Coronary artery (tissue), 2 donors: ENCODE data around the gene ADORA2B.

Source experiments
- DNase-seq: peaks from one replicate; pipeline ENCODE4 v3.0.0-alpha.2; 2017; ENCODE audit warnings: low spot score
- H3K27ac ChIP-seq, 2 donors: fragments of 200-600 bp; sonication (generic); one replicate each; pipeline ENCODE4 v1.5.1; 2016 to 2019
- H3K4me3 ChIP-seq: fragments of 200-600 bp; sonication (generic); 2 replicates; pipeline ENCODE4 v1.5.1; 2016; ENCODE audit warnings: mild to moderate bottlenecking, moderate library complexity
- CTCF ChIP-seq: fragments of 200-600 bp; sonication (generic); IDR thresholded peaks from one replicate; pipeline ENCODE4 v1.5.1; 2019; ENCODE audit warnings: antibody characterized with exemption

ADORA2B gene

DNA sequence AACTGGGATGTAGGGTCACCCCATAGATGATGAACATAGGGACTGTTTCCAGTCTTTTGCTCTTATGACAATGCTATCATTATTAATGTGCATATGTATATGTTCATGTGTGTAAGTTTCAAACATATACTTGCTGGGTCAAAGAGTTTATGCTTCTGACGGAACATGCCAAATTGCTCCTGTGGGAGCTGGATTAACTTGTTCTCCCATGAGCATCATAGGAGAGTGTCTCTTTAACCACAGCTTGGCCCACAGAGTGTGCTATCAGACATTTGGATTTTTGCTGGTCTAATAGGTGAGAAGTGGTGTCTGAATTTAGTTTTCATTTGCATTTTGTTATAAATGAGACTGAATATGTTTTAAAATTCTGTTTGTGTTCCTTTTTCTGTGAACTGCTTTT lies 22.3 kb upstream of the ADORA2B start:
- no peak for TF ChIP-seq CTCF
- no peak overlapping the region for H3K4me3 ChIP-seq
- no peak for DNase-seq
- H3K27ac ChIP-seq = no peak overlapping the region

- H3K4me3 ChIP-seq = no peak overlapping the region
- TF ChIP-seq CTCF = no peak
- DNase-seq = no peak
- no peak overlapping the region for H3K27ac ChIP-seq
These were observed 18.7 kb upstream of the ADORA2B start for GRCh38 chr17:15926039-15926740.

- TF ChIP-seq CTCF = no peak
- H3K4me3 ChIP-seq = no peak overlapping the region
- no peak for DNase-seq
- H3K27ac ChIP-seq = no peak overlapping the region
These were observed 16.6 kb upstream of the ADORA2B start for GRCh38 chr17:15928286-15928785.

DNA sequence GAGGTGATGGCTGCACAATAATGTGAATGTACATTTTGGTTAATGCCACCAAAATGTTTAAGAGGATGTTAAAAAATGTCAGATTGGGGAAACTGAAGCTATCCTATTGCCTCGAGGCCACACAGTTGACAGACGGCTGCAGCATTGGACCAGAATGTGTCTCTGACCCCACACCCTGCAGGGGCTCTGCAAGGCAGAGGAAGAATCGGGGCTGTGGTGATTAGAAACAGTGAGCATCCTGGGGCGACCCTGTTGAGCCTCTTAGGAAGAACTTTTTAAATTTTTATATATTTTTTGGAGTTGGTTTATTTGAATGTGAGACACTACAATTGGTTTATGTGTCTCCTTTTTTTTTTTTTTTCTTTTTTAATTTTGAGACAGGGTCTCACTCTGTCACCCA lies 15.0 kb upstream of the ADORA2B start:
- Histone ChIP-seq H3K27ac (no peak overlapping the region), H3K4me3 (no peak overlapping the region)
- no peak for DNase-seq
- TF ChIP-seq CTCF = no peak

- DNase-seq = no peak
- Histone ChIP-seq H3K27ac (no peak overlapping the region), H3K4me3 (no peak overlapping the region)
- no peak for TF ChIP-seq CTCF
These were observed 14.5 kb upstream of the ADORA2B start for GRCh38 chr17:15930426-15930825.

GRCh38 chr17:15931394-15931793 lies 13.5 kb upstream of the ADORA2B start:
- Histone ChIP-seq H3K4me3 (no peak overlapping the region), H3K27ac (no peak overlapping the region)
- DNase-seq = no peak
- no peak for TF ChIP-seq CTCF

DNA sequence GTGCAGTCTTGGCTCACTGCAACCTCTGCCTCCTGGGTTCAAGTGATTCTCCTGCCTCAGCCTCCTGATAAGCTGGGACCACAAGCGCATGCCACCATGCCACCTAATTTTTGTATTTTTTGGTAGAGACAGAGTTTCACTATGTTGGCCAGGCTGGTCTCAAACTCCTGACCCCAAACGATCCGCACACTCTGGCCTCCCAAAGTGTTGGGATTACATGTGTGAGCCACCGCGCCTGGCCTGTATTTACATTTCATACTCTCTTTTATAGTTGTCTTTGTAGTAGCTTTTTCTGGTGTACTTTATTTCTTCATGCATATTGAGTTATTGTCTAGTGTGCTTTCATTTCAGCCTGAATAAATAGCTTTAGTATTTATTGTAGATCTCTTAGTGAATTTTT lies 10.1 kb upstream of the ADORA2B start:
- DNase-seq = no peak
- Histone ChIP-seq H3K4me3 (no peak overlapping the region), H3K27ac (no peak overlapping the region)
- no peak for TF ChIP-seq CTCF
